ENCODE results near the gene SRSF6.

Gene SRSF6

DNA sequence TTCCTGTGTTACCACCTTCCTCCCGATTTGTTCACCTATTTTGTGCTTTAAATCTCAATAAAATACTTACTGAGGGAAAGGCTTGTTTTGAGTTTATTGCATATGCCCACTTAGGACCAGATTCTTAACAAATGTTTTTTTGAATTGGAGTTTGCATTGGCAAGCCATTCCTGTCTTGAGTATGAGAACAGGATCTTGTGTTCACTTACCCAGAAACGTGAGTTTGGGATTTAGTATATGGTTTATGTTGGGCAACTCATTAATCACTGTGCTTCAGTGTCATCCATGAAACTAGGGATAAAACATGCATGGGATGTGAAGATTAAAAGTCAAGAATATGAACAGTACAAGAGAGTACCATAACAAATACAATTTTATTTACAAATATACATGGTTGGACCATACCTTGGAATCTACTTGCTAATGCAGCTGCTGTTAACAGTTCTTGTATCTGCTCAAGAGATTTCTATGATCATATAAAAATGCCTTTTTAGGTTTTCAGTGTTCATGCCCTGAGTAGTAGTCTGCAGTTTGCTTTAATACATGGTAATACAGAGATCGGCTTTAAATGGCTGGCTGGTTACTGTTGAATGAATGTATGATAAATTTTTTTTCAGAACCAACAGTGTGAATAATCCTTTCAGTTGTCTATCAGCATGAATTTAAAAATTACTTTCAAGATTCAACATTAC, 6.0 kb downstream of the SRSF6 start:
- Histone ChIP-seq H3K27ac (no peak overlapping the region), H3K4me1 (peaks cover 0 to 22% (median 15%) of the 10 kb centered on the region in 4 donors), H3K9me3 (no peaks in the 10 kb centered on the region), H3K27me3 (no peaks in the 10 kb centered on the region), H3K36me3 (peaks cover 79 to 87% (median 79%) of the 10 kb centered on the region in 3 donors), H3K4me3 (no peak overlapping the region)
- intact Hi-C loops (cut with DNase I; ENCODE audit: low total_unique reads): loop anchor here (5.0 kb wide), 1 partner anchor 124 kb away; no protein-coding TSS in a partner anchor
- TF ChIP-seq, protein P1, sequence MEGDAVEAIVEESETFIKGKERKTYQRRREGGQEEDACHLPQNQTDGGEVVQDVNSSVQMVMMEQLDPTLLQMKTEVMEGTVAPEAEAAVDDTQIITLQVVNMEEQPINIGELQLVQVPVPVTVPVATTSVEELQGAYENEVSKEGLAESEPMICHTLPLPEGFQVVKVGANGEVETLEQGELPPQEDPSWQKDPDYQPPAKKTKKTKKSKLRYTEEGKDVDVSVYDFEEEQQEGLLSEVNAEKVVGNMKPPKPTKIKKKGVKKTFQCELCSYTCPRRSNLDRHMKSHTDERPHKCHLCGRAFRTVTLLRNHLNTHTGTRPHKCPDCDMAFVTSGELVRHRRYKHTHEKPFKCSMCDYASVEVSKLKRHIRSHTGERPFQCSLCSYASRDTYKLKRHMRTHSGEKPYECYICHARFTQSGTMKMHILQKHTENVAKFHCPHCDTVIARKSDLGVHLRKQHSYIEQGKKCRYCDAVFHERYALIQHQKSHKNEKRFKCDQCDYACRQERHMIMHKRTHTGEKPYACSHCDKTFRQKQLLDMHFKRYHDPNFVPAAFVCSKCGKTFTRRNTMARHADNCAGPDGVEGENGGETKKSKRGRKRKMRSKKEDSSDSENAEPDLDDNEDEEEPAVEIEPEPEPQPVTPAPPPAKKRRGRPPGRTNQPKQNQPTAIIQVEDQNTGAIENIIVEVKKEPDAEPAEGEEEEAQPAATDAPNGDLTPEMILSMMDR (IDR thresholded peaks at IDR 0.05): no peak
- no peak for DNase-seq

DNA sequence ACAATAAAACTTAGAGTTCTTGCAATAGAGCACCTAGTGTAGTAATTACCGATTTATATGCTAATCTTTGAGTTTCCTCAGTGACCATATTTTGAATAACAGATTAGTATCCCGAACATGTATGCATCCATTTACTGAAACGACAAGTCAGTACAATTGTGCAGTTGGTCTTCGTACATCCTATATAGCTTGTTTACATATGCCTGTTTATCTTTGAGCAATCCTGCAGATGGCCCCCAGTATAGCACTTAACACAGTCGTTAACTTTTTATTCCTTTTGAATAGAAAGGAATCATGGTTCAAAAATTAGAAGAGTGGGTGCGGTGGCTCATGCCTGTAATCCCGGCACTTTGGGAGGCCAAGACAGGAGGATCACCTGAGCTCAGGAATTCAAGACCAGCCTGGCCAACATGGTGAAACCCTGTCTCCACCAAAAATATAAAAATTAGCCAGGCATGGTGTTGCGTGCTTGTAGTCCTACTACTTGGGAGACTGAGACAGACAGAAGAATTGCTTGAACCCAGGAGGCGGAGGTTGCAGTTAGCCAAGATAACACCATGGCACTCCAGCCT, 6.6 kb downstream of the SRSF6 start:
- H3K27ac ChIP-seq: no peak overlapping the region
- H3K27me3 ChIP-seq: no peaks in the 10 kb centered on the region
- H3K4me3 ChIP-seq: no peak overlapping the region
- no peaks in the 10 kb centered on the region for H3K9me3 ChIP-seq
- DNase-seq: no peak
- intact Hi-C loops (cut with DNase I; ENCODE audit: low total_unique reads): loop anchor here (5.0 kb wide), 1 partner anchor 123 kb away; no protein-coding TSS in a partner anchor
- peaks cover 80 to 90% (median 85%) of the 10 kb centered on the region in 3 donors for H3K36me3 ChIP-seq
- TF ChIP-seq, protein P1 (IDR thresholded peaks at IDR 0.05): no peak
- H3K4me1 ChIP-seq: peaks cover 0 to 16% (median 8%) of the 10 kb centered on the region in 4 donors

DNA sequence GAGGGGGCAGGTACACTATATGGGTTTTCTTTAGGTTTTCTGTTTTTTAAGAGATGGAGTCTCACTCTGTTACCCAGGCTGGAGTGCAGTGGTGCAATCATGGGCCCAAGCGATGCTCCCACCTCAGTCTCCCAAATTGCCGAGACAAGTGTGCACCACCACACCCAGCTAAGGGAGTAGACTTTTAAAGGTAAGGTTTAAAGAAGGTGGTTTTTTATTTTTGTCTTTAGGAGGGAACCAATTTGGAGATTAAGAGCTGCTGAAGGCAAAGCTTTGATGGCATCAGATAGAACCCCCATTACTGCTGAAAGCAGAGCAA, 7.9 kb downstream of the SRSF6 start:
- intact Hi-C loops (cut with DNase I; ENCODE audit: low total_unique reads): no loop called here
- peaks cover 0 to 6% (median 4%) of the 10 kb centered on the region in 4 donors for H3K4me1 ChIP-seq
- peaks cover 71 to 88% (median 77%) of the 10 kb centered on the region in 3 donors for H3K36me3 ChIP-seq

DNA sequence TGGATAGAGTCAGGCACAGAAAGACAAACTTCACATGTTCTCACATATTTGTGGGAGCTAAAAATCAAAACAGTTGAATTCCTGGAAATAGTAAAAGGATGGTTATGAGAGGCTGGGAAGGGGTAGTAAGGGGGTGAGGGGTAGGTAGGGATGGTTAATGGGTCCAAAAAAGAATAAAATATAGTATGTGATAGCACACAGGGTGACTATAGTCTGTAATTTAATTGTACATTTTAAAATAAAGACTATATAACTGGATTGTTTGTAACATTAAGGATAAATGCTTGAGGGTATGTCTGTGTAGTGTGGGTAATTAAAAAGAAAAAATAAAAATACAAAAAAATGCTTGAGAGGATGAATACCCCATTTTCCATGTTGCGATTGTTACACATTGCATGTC, 9.9 kb downstream of the SRSF6 start:
- Histone ChIP-seq H3K4me3 (no peak overlapping the region), H3K27ac (no peak overlapping the region), H3K9me3 (no peaks in the 10 kb centered on the region), H3K4me1 (peaks cover 0 to 6% (median 0%) of the 10 kb centered on the region in 4 donors), H3K27me3 (no peaks in the 10 kb centered on the region), H3K36me3 (peaks cover 51 to 70% (median 70%) of the 10 kb centered on the region in 3 donors)
- TF ChIP-seq, protein P1 (IDR thresholded peaks at IDR 0.05): no peak
- intact Hi-C loops (cut with DNase I; ENCODE audit: low total_unique reads): no loop called here
- no peak for DNase-seq

More for the DNA sequence above, 7.9 kb downstream of the SRSF6 start:
- no peak overlapping the region for H3K27ac ChIP-seq
- no peak overlapping the region for H3K4me3 ChIP-seq
- no peak for DNase-seq
- TF ChIP-seq, protein P1 (IDR thresholded peaks at IDR 0.05): no peak
- H3K27me3 ChIP-seq: no peaks in the 10 kb centered on the region
- no peaks in the 10 kb centered on the region for H3K9me3 ChIP-seq

DNA sequence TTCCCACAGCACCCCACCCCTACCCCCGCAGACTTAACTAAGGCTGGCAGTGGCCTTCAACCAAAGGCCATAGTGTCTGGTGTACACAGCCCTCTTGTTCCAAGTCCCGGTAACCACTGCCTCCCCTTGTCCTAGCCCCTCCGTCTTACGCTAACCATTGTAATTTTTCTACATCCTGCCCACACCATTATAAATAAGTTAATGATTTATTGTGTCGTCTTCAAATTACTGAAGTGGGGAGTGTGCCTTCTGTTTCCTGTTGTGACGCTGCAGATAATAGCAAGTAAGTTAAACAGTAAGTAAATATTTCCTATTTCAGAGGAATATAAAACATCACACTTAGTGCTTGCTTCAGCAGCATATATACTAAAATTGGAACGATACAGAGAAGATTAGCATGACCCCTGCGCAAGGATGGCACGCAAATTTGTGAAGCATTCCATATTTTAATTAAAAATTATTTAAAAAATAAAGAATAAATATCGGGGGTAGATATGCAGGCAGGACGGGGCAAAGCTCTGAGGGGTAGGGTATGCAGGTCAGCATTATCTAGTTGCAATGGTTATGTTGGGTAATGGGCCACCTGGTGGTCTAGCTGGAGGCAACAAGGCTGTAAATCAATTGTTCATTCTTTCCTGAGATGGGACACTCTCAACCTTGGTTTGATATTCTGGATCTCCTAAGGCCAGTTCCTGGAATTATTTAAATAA, 15.1 kb downstream of the SRSF6 start:
- Histone ChIP-seq H3K36me3 (peaks cover 12 to 26% (median 20%) of the 10 kb centered on the region in 3 donors), H3K4me3 (no peak overlapping the region), H3K27me3 (no peaks in the 10 kb centered on the region), H3K4me1 (peaks cover 0 to 8% (median 0%) of the 10 kb centered on the region in 4 donors), H3K9me3 (no peaks in the 10 kb centered on the region), H3K27ac (no peak overlapping the region)
- intact Hi-C loops (cut with DNase I; ENCODE audit: low total_unique reads): no loop called here
- no peak for DNase-seq
- TF ChIP-seq, protein P1 (IDR thresholded peaks at IDR 0.05): no peak
